Uterus (tissue), 2 donors: Measurements from ENCODE around the gene PMAIP1.

Source experiments
- CTCF ChIP-seq, 4 experiments: fragments of 200-600 bp in 2 of 4; fragments of 450-650 bp in 2 of 4; sonication (generic) in 2 of 4; IDR thresholded peaks; one replicate each; pipeline ENCODE4 v1.5.1; 2016 to 2019; ENCODE audit warnings: antibody characterized with exemption in 4 of 4, mild to moderate bottlenecking in 2 of 4, moderate library complexity in 1 of 4
- POLR2A ChIP-seq, 2 donors: fragments of 450-650 bp; IDR thresholded peaks; one replicate each; pipeline ENCODE4 v1.6.1; 2016; ENCODE audit warnings: antibody characterized with exemption in 2 of 2, mild to moderate bottlenecking in 1 of 2, moderate library complexity in 1 of 2

- TF ChIP-seq CTCF (IDR thresholded peaks at IDR 0.05) (no peak), POLR2A (IDR thresholded peaks at IDR 0.05) (no peak)
These were observed 3.3 kb downstream of the PMAIP1 start for GRCh38 chr18:59902993-59903610.
